ENCODE results near the gene ZNF575.

DNA sequence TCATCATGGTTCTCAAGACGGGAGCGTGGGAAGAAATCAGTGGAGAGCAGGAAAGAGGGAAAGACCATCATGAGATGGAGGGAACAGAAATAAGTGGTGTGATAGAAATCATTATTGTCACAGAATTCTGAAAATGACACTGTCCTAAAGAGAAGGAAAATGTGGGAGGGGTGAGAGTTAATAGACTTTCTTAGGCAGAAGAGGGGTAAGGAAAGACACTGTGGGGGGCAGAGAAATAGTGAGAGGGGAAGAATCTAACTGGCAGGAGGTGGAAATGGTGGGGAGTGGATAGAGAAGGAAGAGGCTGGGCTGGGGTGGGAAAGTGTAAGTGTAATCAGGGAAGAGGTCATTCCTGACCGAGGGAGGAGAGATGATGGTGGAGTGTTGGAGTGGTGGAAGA lies 45.8 kb downstream of the ZNF575 start:
- TF ChIP-seq CTCF (IDR thresholded peaks at IDR 0.05 in 4 of 5, conservative IDR thresholded peaks at IDR 0.05 in 1 of 5) (no peak), POLR2A (IDR thresholded peaks at IDR 0.05) (no peak)
